Esophagus mucosa (tissue), 1 donor: ENCODE measurements around the gene CT45A6. TPM values are rescaled to one million over a fixed set of nuclear protein-coding genes. Genes with fewer than 3 reads are reported as not detected.
"Not testable (repeated sequence)": the region's sequence is repeated elsewhere in the genome, so short reads cannot be mapped to it uniquely, and the experiment has no call there.

Experiments used
- ATAC-seq: fragments of 200-7000 bp; cut with Tn5 transposase; one replicate; pipeline ENCODE4 v1.9.1; 2020
- total RNA-seq: library from RNA; stranded (reverse); gene quantifications from one replicate; pipeline ENCODE4 v1.2.4, GENCODE V29; 2023
- donor health status: DM: yes; HTN: yes; CAD: no.

CT45A6 gene
- total RNA-seq: not detected

GRCh38 chrX:135802687-135803086, at the start of gene CT45A6:
TSS of gene CT45A6 (minus strand) at chrX:135802787. CDS start at chrX:135798993, 3,794 bp downstream.
- not testable (repeated sequence) for ATAC-seq

- not testable (repeated sequence) for ATAC-seq
Measured at GRCh38 chrX:135837180-135837579, 34.6 kb upstream of the CT45A6 start, which contains the start of gene CT45A7. TSS of gene CT45A7 (minus strand) at chrX:135837280. CDS start at chrX:135833533, 3,747 bp downstream.

- not testable (repeated sequence) for ATAC-seq
Measured at GRCh38 chrX:135819912-135820311, 17.3 kb upstream of the CT45A6 start, which contains the start of gene CT45A2. TSS of gene CT45A2 (minus strand) at chrX:135820012. CDS start at chrX:135816265, 3,747 bp downstream.

- ATAC-seq: not testable (repeated sequence)
Measured at GRCh38 chrX:135785403-135785802, 17.2 kb downstream of the CT45A6 start, which contains the start of gene CT45A5. TSS of gene CT45A5 (minus strand) at chrX:135785503. CDS start at chrX:135781729, 3,774 bp downstream.

DNA sequence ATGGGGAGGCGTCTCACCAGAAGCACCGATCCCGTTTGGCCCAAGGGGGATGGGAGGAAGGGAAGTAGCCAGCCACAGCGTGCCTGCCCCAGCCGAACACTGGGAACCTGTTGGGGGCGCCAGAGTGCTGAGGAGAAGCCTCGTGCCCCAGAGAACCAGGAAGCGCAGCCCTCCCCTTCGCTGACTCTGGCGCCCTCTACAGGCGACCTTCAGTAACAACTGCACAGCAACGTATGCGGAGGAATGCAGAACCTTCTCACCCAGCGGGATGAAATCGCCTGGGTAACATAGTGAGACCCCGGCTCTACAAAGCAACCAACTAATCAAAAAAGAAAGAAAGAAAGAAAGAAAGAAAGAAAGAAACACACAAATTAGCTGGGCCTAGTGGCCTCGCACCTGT, 34.5 kb downstream of the CT45A6 start, which contains the start of gene CT45A3:
Gene CT45A3, minus strand, starts transcription at position 101 of the 400 bp plus-strand sequence. CDS start 3,747 bp downstream, outside the sequence.
- ATAC-seq: not testable (repeated sequence)

- not testable (repeated sequence) for ATAC-seq
Measured at GRCh38 chrX:135744739-135745138, 57.8 kb downstream of the CT45A6 start.

Other genes with a start within 250 kb of the CT45A6 start
- gene CT45A1, start 89.1 kb downstream of the CT45A6 start, total RNA-seq: not detected
- gene CT45A3, start 34.6 kb downstream of the CT45A6 start, total RNA-seq: not detected
- gene CT45A5, start 17.3 kb downstream of the CT45A6 start, total RNA-seq: not detected
- not detected for gene CT45A2, start 17.2 kb upstream of the CT45A6 start, total RNA-seq
- gene CT45A7, start 34.5 kb upstream of the CT45A6 start, total RNA-seq: not detected
- not detected for gene CT45A8, start 51.8 kb upstream of the CT45A6 start, total RNA-seq
- not detected for gene CT45A9, start 69.0 kb upstream of the CT45A6 start, total RNA-seq
- not detected for gene CT45A10, start 90.7 kb upstream of the CT45A6 start, total RNA-seq
- not detected for gene SAGE1, start 90.9 kb upstream of the CT45A6 start, total RNA-seq
- 12.9 TPM for gene MMGT1, start 171.2 kb upstream of the CT45A6 start, total RNA-seq
- gene SLC9A6, start 182.6 kb upstream of the CT45A6 start, total RNA-seq: 10.5 TPM